HG03039 (cell line): ENCODE data around the gene ROBO2.

Experiments used
- ATAC-seq: cut with Tn5 transposase; IDR thresholded peaks from one replicate; pipeline ENCODE4 v1.9.1; 2021; ENCODE audit warnings: mild to moderate bottlenecking, moderate library complexity; ENCODE audit not compliant: unreplicated experiment

Gene ROBO2

GRCh38 chr3:77464111-77464688 lies 424.3 kb downstream of the ROBO2 start:
- ATAC-seq: no peak

GRCh38 chr3:77466562-77467115 lies 426.7 kb downstream of the ROBO2 start:
- no peak for ATAC-seq

DNA sequence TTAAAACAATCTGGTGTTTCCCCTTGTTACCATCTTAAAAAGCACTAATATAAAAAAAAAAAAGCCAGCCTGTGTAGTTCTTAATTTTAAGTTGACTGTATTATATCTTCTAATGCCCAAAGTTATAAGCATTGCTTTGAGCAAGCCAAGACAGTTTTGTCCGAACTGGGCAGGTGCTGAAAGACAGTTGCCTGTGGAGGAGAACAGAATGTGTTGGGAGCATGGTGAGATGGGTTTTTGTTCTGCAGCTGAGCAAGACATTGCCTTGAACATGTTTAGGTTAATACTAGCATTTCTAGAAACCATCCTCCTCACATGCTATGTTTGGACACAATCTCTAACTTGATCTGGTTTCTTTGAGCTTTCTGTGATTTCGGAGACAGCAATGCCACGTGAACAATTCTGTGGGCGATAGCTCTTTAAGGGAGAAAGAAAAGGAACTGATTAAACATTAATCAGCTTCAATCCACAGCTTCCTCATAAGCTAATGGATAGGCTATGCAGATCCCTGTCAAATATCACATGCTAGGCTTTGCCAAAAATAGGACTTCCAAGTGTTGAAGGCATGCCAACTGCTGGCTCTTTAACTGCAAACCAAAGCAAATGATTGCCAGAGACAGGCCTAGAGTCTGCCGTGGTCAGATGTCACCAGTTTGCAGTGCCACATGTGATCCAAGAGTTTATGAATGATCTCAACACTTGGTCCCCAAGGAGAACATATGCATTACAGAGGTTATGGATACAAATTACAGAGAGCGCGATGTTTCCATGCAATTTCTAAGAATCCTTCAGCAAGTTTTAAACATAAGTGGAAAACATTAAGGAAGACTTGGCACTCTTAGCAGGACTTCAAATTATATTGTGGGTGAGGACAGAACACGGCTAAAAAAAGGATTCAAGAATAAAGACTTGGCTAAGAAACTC lies 428.1 kb downstream of the ROBO2 start:
- ATAC-seq: no peak

GRCh38 chr3:77468626-77469020 lies 428.7 kb downstream of the ROBO2 start:
- no peak for ATAC-seq

DNA sequence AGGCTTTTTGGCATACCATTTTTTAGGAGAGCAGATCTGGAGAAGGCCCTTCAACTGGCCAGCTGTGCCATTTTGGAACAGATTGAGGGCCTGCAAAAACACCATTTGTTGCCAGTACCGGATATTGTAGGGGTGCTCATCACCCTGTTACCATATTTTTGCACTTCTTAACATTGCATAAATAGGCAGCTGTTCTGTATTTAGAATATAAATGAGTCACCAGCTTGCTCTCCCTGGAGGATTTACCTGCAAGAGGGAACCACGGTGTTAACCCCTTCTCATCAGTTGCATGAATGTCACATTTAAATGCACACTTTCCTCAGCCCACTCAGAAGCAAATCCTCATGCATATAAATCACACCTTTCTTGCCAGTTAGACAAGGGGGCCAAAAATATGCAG lies 435.6 kb downstream of the ROBO2 start:
- no peak for ATAC-seq

DNA sequence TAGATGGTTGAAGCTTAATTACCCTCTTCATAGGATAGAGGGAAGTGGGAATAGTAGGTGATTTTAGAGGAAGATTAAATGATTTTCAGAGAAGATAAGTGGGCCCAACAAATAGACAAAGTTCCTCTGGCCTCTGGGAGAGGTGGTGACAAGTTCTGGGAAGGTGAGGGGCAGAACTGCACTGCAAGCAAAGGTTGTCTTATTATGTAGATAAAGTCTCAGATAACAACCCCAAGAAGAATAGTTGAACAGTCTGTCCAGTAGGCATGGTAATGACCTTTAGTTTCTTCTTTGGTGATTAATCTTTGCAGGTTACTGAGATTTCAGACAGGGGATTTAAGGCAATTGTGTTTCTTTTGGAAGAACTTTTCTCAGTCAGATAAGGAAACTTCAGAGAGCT lies 439.1 kb downstream of the ROBO2 start:
- no peak for ATAC-seq

GRCh38 chr3:77489216-77489615 lies 449.3 kb downstream of the ROBO2 start:
- no peak for ATAC-seq

GRCh38 chr3:77491961-77492360 lies 452.1 kb downstream of the ROBO2 start:
- no peak for ATAC-seq

GRCh38 chr3:77500721-77501120 lies 460.8 kb downstream of the ROBO2 start:
- no peak for ATAC-seq

- no peak for ATAC-seq
Measured at GRCh38 chr3:77506384-77506783, 466.5 kb downstream of the ROBO2 start.

GRCh38 chr3:77513542-77513941 lies 473.6 kb downstream of the ROBO2 start:
- ATAC-seq: no peak

GRCh38 chr3:77514766-77515165 lies 474.9 kb downstream of the ROBO2 start:
- ATAC-seq: no peak

DNA sequence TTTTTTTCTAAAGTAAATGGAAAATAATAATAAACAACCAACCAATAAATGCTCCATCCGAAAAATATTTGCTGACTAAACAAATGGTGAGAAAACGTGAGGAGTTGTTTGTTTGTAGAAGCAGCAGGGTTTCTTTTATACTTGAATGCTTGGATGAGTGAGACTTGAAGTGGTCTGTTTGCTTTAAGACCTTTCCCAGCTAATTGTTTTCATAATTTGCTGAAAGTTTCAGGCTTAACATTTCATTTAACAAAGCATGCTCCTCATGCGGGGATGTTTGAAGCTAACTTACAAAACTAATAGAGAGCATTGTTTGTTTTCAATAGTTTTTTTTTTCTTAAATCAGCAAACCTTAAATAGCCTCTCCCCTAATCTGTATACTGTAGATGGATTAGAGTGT lies 484.6 kb downstream of the ROBO2 start:
- ATAC-seq: no peak

- ATAC-seq: no peak
Measured at GRCh38 chr3:77524946-77525682, 485.2 kb downstream of the ROBO2 start.

GRCh38 chr3:77526573-77527113 lies 486.7 kb downstream of the ROBO2 start:
- ATAC-seq: no peak

DNA sequence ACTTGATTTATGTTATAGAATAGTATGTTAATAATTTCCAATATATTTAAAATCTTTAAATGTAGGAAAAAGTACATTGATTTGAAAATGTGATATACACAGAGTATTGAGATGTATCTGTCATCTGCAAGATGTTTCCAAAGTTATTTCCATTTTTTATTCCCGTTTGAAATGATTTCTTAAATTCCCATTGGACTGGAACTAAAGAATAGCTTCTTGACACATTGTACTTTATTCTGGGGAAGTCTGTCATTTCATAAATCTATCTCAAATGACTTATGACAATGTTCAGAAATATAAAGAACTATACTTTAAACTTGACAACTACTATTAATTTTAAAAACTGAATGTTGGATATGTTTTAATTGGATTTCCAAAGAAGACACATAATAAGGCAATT lies 489.6 kb downstream of the ROBO2 start:
- no peak for ATAC-seq

DNA sequence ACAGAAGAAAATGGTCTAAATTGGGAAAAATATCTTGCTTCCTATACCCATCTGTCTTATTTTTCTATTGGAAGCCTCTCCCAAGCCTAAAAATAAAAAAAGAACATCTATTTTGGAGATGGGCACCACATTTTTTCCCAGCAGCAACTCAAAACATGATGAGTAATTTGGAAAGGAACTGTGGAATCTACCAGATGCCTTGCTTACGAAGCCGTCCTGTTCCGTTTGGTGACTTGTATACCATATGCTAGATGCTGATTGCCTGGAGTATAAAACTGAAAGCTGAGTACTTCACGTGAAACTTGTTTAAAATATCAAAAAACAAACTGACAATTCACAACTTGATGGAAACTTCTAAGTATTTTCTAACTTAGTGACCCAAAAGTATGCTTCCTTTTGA lies 491.0 kb downstream of the ROBO2 start:
- ATAC-seq: no peak

- ATAC-seq: no peak
Measured at GRCh38 chr3:77535116-77535515, 495.2 kb downstream of the ROBO2 start.

GRCh38 chr3:77536038-77536775 lies 496.3 kb downstream of the ROBO2 start:
- ATAC-seq: no peak

DNA sequence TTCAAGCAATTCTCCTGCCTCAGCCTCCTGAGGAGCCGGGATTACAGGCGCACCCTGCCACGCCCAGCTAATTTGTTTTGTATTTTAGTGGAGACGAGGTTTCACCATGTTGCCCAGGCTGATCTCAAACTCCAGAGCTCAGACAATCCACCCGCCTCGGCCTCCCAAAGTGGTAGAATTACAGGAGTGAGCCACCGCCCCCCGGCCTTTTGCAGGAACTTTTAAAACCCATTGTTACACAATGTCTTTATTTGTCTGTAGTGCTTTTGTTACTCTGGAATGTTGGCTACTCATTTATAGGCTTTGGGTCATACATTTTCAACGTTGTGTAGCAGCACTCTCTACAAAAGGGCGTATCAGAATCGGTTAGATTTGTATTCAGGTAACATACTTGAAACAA lies 499.1 kb downstream of the ROBO2 start:
- no peak for ATAC-seq

- no peak for ATAC-seq
Measured at GRCh38 chr3:77539677-77540076, 499.8 kb downstream of the ROBO2 start.
